Tibial nerve (tissue), 4 donors: Measurements from ENCODE around the gene TMEM259. TPM values are rescaled to one million over a fixed set of nuclear protein-coding genes. Genes with fewer than 3 reads are reported as not detected.

ENCODE experiments used
- DNase-seq, 2 donors: peaks; one replicate each; pipeline ENCODE4 v3.0.0-alpha.2; 2019; ENCODE audit warnings: low spot score in 2 of 2
- H3K27ac ChIP-seq, 4 donors: fragments of 200-600 bp; sonication (generic) in 3 of 4; one replicate each; pipeline ENCODE4 v1.5.1; 2017 to 2019; ENCODE audit warnings: mild to moderate bottlenecking in 1 of 4
- H3K27me3 ChIP-seq, 2 donors: fragments of 200-600 bp; sonication (generic) in 1 of 2; one replicate each; pipeline versions ENCODE4 v1.5.1 to v1.6.0; 2017 to 2019
- H3K36me3 ChIP-seq, 3 donors: fragments of 200-600 bp; sonication (generic); one replicate each; pipeline ENCODE4 v1.5.1; 2018 to 2019
- H3K4me1 ChIP-seq, 4 donors: fragments of 200-600 bp; sonication (generic) in 3 of 4; one replicate each; pipeline ENCODE4 v1.5.1; 2017 to 2019
- H3K4me3 ChIP-seq, 4 donors: fragments of 200-600 bp; sonication (generic) in 3 of 4; one replicate each; pipeline ENCODE4 v1.5.1; 2017 to 2019; ENCODE audit warnings: mild to moderate bottlenecking in 1 of 4, moderate library complexity in 1 of 4
- H3K9me3 ChIP-seq, 4 donors: fragments of 200-600 bp; sonication (generic) in 3 of 4; one replicate each; pipeline ENCODE4 v1.5.1; 2017 to 2019
- EP300 ChIP-seq, 2 donors: sonication (generic); formaldehyde crosslinking; IDR thresholded peaks; one replicate each; pipeline ENCODE4 v1.6.1; 2017; ENCODE audit warnings: antibody characterized with exemption in 2 of 2, mild to moderate bottlenecking in 1 of 2
- POLR2A ChIP-seq, 2 donors: fragments of 450-650 bp; IDR thresholded peaks; one replicate each; pipeline ENCODE4 v1.6.1; 2017; ENCODE audit warnings: antibody characterized with exemption in 2 of 2, mild to moderate bottlenecking in 2 of 2, moderate library complexity in 2 of 2
- WGBS, 2 donors: methylation state at CpG; one replicate each; pipeline ENCODE4 v1.1.5; 2018; 5-methylcytosine and 5-hydroxymethylcytosine counted together
- total RNA-seq, 4 donors: library from RNA; depleted of rRNA; stranded (reverse); fragments of >200 nt; gene quantifications; one replicate each; pipeline ENCODE4 v1.1.0, GENCODE V29; 2016
- TF ChIP-seq, protein P1 (sequence below), 5 experiments: fragments of 200-600 bp in 3 of 5; fragments of 450-650 bp in 2 of 5; sonication (generic) in 3 of 5; IDR thresholded peaks; one replicate each; pipeline ENCODE4 v1.5.1; 2016 to 2019; ENCODE audit warnings: antibody characterized with exemption in 5 of 5, mild to moderate bottlenecking in 3 of 5, moderate library complexity in 2 of 5

TMEM259 gene
- total RNA-seq, 4 donors from 2014 or later = 229 to 459 (median 325) TPM

DNA sequence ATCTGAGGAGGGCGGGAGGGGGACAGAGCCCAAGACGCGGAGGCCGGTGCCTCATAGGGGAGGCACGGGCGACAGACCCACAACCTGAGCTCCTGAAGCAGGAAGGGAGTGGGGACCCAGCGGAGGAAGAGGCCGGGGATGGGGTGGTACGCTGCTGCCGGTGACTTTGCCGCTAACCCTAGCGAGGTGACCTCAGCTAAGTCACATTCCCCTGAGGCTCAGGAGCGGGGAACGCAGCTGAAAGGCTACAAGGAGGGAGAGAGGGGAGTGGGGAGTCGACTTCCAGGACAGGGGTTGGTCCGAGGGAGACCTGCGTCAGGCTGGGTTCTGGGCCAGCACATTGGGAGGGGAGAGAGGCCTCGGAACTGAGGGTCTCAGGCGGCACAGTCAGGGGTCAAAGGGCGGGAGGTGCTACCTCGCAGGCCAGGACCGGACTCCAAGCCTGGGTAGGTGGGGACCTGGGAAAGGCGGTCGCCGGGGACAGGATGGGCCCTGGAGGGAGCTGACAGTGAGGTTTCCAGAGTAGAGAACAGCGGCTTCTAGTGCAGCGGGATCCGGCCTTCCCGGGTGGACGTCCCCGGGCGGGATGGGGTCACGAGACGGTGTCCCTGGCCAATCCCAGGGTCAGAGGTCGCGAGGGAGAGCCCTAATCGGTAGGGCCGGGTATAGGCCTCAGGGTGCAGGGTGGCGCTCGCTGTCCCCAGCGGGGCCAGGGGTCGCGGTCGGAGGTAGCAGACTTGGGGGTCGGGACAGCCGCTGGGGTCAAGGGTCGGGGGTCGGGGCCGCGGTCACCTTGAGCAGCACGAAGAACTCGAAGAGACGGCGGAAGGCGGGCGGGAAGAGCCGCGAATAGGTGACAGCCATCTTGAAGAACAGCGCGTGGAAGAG lies 699 bp downstream of the TMEM259 start:
- Histone ChIP-seq H3K4me3 (peak overlapping the region; percentile 69 to 98 (median 90)), H3K27ac (peak overlapping the region; percentile 90 to 96 (median 94)), H3K36me3 (no peaks in the 10 kb centered on the region), H3K27me3 (no peaks in the 10 kb centered on the region), H3K9me3 (no peaks in the 10 kb centered on the region), H3K4me1 (peaks cover 0 to 73% (median 56%) of the 10 kb centered on the region in 4 donors)
- TF ChIP-seq EP300 (IDR thresholded peaks at IDR 0.05) (no peak), POLR2A (IDR thresholded peaks at IDR 0.05) (no peak)
- TF ChIP-seq, protein P1, sequence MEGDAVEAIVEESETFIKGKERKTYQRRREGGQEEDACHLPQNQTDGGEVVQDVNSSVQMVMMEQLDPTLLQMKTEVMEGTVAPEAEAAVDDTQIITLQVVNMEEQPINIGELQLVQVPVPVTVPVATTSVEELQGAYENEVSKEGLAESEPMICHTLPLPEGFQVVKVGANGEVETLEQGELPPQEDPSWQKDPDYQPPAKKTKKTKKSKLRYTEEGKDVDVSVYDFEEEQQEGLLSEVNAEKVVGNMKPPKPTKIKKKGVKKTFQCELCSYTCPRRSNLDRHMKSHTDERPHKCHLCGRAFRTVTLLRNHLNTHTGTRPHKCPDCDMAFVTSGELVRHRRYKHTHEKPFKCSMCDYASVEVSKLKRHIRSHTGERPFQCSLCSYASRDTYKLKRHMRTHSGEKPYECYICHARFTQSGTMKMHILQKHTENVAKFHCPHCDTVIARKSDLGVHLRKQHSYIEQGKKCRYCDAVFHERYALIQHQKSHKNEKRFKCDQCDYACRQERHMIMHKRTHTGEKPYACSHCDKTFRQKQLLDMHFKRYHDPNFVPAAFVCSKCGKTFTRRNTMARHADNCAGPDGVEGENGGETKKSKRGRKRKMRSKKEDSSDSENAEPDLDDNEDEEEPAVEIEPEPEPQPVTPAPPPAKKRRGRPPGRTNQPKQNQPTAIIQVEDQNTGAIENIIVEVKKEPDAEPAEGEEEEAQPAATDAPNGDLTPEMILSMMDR (IDR thresholded peaks at IDR 0.05) = no peak
- no peak for DNase-seq
- WGBS, 2 donors = 2% methylated on average over 31 to 60 of the region's 60 CpGs

DNA sequence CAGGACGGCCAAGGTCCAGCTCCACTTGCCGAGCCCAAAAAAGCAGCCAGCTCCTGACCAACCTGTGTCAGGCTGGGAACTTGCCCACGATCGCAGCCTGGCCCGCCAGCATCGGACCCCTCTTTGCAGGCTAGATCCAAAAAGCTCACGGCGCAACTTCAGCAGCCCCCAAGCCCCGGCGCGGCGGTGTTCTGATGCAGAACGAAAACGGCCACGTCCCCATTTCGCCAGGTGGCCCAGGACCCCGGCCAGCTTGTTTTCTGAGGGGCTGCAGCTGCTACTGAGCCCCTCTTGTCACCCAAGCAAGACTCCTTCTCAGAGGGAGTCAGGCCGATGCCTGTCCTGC lies 1.3 kb downstream of the TMEM259 start:
- peaks cover 0 to 2% (median 0%) of the 10 kb centered on the region in 3 donors for H3K36me3 ChIP-seq
- no peaks in the 10 kb centered on the region for H3K9me3 ChIP-seq
- DNase-seq = no peak
- H3K4me1 ChIP-seq = peaks cover 0 to 80% (median 61%) of the 10 kb centered on the region in 4 donors
- TF ChIP-seq, protein P1 (IDR thresholded peaks at IDR 0.05) = no peak
- no peaks in the 10 kb centered on the region for H3K27me3 ChIP-seq
- H3K27ac ChIP-seq = peak overlapping the region; percentile 47 to 96 (median 93)
- peak overlapping the region; percentile 69 to 98 (median 90) for H3K4me3 ChIP-seq
- WGBS, 2 donors = 69 to 77% methylated on average over 11 to 13 of the region's 18 CpGs

DNA sequence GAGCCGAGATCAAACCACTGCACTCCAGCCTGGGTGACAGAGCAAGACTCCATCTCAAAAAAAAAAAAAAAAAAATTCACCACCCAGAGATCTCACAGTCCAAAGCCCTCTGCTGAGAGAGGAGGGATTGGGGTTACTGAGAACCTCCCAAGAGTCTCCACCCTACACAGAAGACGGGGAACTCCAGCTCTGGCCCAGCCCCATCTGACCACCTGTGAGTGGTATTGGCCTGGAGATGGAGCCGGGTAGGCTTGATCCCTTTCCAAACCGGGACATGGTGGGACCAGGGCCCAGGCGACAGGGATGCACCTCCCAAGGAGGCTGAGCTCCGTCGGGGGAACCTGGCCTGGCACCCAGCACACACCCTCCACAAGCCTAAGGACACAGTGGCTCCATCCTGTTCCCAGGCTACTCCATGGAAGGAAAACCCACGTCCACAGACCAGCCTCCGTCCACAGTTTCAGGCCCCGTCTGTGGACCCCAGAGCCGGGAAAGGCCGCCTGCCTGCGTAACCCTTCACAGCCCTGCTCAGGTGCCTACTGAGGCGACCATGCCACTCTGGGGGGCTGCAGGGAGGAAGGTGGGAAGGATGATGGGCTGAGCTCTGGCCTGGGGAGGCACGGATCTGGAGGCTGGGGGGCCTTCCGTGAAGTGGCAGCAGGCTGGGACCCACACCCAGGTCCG lies 1.8 kb downstream of the TMEM259 start:
- Histone ChIP-seq H3K27me3 (no peaks in the 10 kb centered on the region), H3K4me3 (peak overlapping the region in 3 of 4 donors; percentile 69 to 95 (median 84)), H3K4me1 (peaks cover 0 to 85% (median 61%) of the 10 kb centered on the region in 4 donors), H3K36me3 (peaks cover 0 to 7% (median 0%) of the 10 kb centered on the region in 3 donors), H3K9me3 (no peaks in the 10 kb centered on the region), H3K27ac (peak overlapping the region in 3 of 4 donors; percentile 47 to 96 (median 96))
- 36 to 40% methylated on average over 6 to 17 of the region's 17 CpGs for WGBS, 2 donors
- no peak for DNase-seq
- TF ChIP-seq EP300 (IDR thresholded peaks at IDR 0.05) (no peak), POLR2A (IDR thresholded peaks at IDR 0.05) (no peak)
- TF ChIP-seq, protein P1 (IDR thresholded peaks at IDR 0.05) = no peak

DNA sequence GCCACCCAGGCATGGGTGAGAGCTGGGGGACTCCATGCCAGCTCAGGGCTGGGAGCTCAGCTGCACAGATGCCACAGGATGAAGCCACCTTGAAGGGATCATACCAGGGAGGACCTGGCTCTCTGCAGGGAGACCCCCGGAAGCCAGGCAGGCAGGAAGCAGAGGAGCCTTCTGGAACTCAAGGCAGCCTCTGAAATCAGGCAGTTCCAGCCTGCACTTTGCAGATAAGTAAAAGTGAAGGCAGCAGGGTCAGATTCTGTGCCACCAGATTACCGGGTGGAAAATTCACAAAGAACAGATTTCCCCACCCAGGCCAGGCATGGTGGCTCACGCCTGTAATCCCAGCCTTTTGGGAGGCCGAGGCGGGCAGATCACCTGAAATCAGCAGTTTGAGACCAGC lies 2.5 kb downstream of the TMEM259 start:
- Histone ChIP-seq H3K9me3 (no peaks in the 10 kb centered on the region), H3K27ac (peak overlapping the region in 1 of 4 donors; percentile 79), H3K4me3 (no peak overlapping the region), H3K36me3 (peaks cover 0 to 14% (median 1%) of the 10 kb centered on the region in 3 donors), H3K4me1 (peaks cover 0 to 92% (median 61%) of the 10 kb centered on the region in 4 donors), H3K27me3 (no peaks in the 10 kb centered on the region)
- DNase-seq = no peak
- TF ChIP-seq, protein P1 (IDR thresholded peaks at IDR 0.05) = no peak
- TF ChIP-seq POLR2A (IDR thresholded peaks at IDR 0.05) (no peak), EP300 (IDR thresholded peaks at IDR 0.05) (no peak)
- WGBS, 2 donors = 78 to 80% methylated on average over 5 of the region's 5 CpGs

DNA sequence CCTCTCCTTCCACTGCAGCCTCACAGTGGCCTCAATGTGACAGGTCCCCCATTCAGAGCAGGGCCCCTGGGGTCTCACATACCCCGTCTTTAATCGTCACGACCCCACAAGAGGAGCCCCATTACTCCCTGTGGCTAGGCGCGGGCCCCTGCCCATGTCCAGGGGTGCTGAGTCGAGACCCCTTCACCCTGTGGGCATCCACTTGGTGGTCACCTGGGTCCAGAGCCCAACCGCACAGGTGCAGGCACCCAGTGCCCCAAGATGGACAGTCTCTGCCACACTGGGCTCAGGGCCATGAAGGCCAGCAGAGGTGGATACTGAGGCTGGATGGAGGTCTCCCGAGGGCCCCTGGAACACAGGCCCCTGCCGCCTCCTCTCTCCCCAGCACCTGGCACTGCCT lies 3.0 kb downstream of the TMEM259 start:
- WGBS, 2 donors = 74 to 94% methylated on average over 6 to 7 of the region's 9 CpGs
- DNase-seq = no peak
- Histone ChIP-seq H3K4me3 (no peak overlapping the region), H3K27ac (peak overlapping the region in 3 of 4 donors; percentile 64 to 82 (median 79)), H3K9me3 (no peaks in the 10 kb centered on the region), H3K4me1 (peaks cover 0 to 89% (median 61%) of the 10 kb centered on the region in 4 donors), H3K36me3 (peaks cover 0 to 19% (median 6%) of the 10 kb centered on the region in 3 donors), H3K27me3 (no peaks in the 10 kb centered on the region)
- no peak for TF ChIP-seq EP300 (IDR thresholded peaks at IDR 0.05)
- TF ChIP-seq, protein P1 (IDR thresholded peaks at IDR 0.05) = no peak
